ENCODE results near the gene NRP2.

The NRP2 gene

DNA sequence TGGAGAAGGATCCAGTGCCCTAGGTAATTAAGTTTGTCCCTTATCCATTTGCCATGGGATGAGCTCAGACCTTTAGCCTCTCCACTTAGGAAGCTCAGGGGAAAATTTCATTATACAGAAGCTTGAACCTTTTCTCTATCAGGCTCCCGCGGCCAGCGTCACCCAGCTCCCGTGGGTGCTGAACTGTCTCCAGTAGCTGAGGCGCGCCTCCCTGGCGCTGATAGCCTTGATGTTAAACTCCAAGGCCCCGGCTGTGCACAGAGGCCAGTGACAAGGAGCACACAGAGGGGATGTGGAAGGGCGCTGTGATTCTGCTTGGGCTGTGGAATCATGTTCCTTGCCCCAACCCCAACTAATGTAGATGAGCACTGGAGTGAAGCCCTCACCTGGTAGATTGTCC lies 50.8 kb downstream of the NRP2 start:
- no peak for DNase-seq (ENCODE audit: low read depth in 2 of 2)
- TF ChIP-seq, protein P1, sequence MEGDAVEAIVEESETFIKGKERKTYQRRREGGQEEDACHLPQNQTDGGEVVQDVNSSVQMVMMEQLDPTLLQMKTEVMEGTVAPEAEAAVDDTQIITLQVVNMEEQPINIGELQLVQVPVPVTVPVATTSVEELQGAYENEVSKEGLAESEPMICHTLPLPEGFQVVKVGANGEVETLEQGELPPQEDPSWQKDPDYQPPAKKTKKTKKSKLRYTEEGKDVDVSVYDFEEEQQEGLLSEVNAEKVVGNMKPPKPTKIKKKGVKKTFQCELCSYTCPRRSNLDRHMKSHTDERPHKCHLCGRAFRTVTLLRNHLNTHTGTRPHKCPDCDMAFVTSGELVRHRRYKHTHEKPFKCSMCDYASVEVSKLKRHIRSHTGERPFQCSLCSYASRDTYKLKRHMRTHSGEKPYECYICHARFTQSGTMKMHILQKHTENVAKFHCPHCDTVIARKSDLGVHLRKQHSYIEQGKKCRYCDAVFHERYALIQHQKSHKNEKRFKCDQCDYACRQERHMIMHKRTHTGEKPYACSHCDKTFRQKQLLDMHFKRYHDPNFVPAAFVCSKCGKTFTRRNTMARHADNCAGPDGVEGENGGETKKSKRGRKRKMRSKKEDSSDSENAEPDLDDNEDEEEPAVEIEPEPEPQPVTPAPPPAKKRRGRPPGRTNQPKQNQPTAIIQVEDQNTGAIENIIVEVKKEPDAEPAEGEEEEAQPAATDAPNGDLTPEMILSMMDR (IDR thresholded peaks at IDR 0.05; ENCODE audit: low read depth, low read length): no peak
- H3K4me3 ChIP-seq (replicated peaks in 1 of 2; ENCODE audit: low read depth in 2 of 2, low read length in 2 of 2): no peak overlapping the region

GRCh38 chr2:205733648-205734047 lies 51.3 kb downstream of the NRP2 start:
- TF ChIP-seq, protein P1 (IDR thresholded peaks at IDR 0.05; ENCODE audit: low read depth, low read length): no peak
- DNase-seq (ENCODE audit: low read depth in 2 of 2): no peak
- no peak overlapping the region for H3K4me3 ChIP-seq (replicated peaks in 1 of 2; ENCODE audit: low read depth in 2 of 2, low read length in 2 of 2)

DNA sequence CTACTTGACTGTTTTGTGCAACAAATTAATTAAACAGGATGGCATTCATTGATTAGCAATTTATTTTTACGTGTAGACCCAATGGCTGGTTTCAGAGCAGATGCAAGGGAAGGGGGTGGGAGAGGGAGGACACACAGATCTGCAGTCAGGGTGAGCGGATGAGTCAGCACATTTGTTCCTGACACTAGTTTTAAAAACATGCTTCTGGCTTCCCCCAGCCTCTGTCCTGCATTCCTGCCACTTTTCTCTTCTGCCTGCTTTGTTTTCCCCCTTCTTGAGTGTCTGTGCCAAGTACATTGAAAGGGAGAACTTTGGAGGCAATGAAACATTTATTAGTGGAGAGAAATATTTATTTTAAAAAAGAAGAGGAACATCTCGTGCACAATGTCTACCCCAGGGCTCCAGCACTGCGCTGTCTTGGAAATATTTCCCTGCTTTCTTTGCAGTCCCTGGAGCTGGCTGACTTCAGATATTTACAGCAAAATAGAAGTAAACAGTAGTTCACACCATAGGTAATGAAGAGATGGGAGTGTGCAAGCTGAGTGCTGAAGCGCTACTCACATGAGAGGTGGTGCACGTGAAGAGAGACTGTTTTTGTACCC lies 52.2 kb downstream of the NRP2 start:
- peak; percentile 87 to 93 for DNase-seq (ENCODE audit: low read depth in 2 of 2)
- TF ChIP-seq, protein P1 (IDR thresholded peaks at IDR 0.05; ENCODE audit: low read depth, low read length): no peak
- no peak overlapping the region for H3K4me3 ChIP-seq (replicated peaks in 1 of 2; ENCODE audit: low read depth in 2 of 2, low read length in 2 of 2)

- no peak overlapping the region for H3K4me3 ChIP-seq (replicated peaks in 1 of 2; ENCODE audit: low read depth in 2 of 2, low read length in 2 of 2)
- TF ChIP-seq, protein P1 (IDR thresholded peaks at IDR 0.05; ENCODE audit: low read depth, low read length): no peak
- DNase-seq (ENCODE audit: low read depth in 2 of 2): peak; percentile 25 to 35
These were observed 56.0 kb downstream of the NRP2 start for GRCh38 chr2:205738117-205738968.

GRCh38 chr2:205739620-205740019 lies 57.3 kb downstream of the NRP2 start:
- TF ChIP-seq, protein P1 (IDR thresholded peaks at IDR 0.05; ENCODE audit: low read depth, low read length): no peak
- no peak overlapping the region for H3K4me3 ChIP-seq (replicated peaks in 1 of 2; ENCODE audit: low read depth in 2 of 2, low read length in 2 of 2)
- DNase-seq (ENCODE audit: low read depth in 2 of 2): no peak

DNA sequence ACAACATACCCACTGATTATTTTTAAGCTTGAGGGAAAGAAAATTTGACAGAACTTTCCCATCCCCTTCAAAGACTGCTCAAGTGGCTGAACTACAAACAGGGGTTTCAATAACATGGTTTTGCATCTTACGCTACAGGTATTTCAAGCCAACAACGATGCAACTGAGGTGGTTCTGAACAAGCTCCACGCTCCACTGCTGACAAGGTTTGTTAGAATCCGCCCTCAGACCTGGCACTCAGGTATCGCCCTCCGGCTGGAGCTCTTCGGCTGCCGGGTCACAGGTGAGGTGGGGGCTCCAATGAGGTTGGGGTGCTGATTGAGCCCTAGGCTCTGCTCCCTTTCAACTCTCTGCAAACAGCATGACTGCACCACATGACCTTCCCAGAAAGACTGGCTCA lies 58.1 kb downstream of the NRP2 start:
- no peak overlapping the region for H3K4me3 ChIP-seq (replicated peaks in 1 of 2; ENCODE audit: low read depth in 2 of 2, low read length in 2 of 2)
- DNase-seq (ENCODE audit: low read depth in 2 of 2): no peak
- TF ChIP-seq, protein P1 (IDR thresholded peaks at IDR 0.05; ENCODE audit: low read depth, low read length): no peak

All from cardiac fibroblast (primary cell).